ENCODE measurements around the gene ZNHIT1.

- no peak for TF ChIP-seq CTCF (IDR thresholded peaks at IDR 0.05)
- no peak for TF ChIP-seq POLR2AphosphoS5 (IDR thresholded peaks at IDR 0.05)
These were observed 22.1 kb upstream of the ZNHIT1 start for GRCh38 chr7:101195884-101196283.

Data from gastroesophageal sphincter (tissue), 3 donors.